ENCODE measurements around the gene TMTC4. TPM values are rescaled to one million over a fixed set of nuclear protein-coding genes. Genes with fewer than 3 reads are reported as not detected.

Gene TMTC4
- total RNA-seq, 4 donors from 2014 or later: 8.8 to 13.2 (median 11.1) TPM

DNA sequence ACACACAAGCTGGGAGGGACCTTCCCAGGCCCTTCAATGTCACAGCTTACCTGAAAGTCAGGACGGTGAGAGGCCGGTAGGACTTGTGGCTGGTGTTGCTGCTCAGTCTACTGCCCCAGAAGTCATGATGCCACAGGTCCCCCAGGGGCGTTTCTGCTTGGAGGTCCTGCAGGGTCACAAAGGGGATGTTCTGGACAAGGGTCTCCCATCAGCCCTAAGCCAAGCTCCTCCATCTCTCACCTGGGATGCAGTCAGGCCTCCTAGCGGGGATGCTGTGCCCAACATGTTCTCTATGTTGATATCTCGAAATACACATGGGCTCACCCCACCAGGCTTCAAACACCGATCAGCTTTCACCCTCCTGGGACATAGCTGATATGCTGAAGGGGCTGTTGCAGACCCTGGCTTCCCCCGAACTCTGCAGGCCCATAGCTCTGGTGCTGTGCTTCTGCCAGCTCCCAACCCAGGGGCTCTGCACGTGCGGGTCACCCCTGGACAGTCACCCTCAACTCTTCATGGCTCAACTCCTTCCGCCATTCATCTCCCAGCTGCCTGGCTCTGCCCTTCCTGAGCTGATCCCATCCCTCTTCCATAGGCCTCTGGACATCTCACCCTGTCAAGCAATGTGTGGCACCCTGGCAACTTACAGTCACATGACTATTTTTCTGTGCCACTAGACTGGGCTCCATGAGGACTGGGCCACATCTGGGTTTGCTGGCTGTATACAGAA is 10.3 kb downstream of the TMTC4 start:
- WGBS, 2 donors: 96 to 99% methylated on average over 10 of the region's 10 CpGs
- intact Hi-C loops (cut with DNase I; ENCODE audit: low total_unique reads): no loop called here
- no peak for TF ChIP-seq POLR2A (IDR thresholded peaks at IDR 0.05)
- TF ChIP-seq, protein P1, sequence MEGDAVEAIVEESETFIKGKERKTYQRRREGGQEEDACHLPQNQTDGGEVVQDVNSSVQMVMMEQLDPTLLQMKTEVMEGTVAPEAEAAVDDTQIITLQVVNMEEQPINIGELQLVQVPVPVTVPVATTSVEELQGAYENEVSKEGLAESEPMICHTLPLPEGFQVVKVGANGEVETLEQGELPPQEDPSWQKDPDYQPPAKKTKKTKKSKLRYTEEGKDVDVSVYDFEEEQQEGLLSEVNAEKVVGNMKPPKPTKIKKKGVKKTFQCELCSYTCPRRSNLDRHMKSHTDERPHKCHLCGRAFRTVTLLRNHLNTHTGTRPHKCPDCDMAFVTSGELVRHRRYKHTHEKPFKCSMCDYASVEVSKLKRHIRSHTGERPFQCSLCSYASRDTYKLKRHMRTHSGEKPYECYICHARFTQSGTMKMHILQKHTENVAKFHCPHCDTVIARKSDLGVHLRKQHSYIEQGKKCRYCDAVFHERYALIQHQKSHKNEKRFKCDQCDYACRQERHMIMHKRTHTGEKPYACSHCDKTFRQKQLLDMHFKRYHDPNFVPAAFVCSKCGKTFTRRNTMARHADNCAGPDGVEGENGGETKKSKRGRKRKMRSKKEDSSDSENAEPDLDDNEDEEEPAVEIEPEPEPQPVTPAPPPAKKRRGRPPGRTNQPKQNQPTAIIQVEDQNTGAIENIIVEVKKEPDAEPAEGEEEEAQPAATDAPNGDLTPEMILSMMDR (IDR thresholded peaks at IDR 0.05): no peak
- no peak for DNase-seq (ENCODE audit: low spot score in 2 of 2)
- no peak overlapping the region for H3K4me3 ChIP-seq (ENCODE audit: low read depth, poor library complexity, severe bottlenecking)

DNA sequence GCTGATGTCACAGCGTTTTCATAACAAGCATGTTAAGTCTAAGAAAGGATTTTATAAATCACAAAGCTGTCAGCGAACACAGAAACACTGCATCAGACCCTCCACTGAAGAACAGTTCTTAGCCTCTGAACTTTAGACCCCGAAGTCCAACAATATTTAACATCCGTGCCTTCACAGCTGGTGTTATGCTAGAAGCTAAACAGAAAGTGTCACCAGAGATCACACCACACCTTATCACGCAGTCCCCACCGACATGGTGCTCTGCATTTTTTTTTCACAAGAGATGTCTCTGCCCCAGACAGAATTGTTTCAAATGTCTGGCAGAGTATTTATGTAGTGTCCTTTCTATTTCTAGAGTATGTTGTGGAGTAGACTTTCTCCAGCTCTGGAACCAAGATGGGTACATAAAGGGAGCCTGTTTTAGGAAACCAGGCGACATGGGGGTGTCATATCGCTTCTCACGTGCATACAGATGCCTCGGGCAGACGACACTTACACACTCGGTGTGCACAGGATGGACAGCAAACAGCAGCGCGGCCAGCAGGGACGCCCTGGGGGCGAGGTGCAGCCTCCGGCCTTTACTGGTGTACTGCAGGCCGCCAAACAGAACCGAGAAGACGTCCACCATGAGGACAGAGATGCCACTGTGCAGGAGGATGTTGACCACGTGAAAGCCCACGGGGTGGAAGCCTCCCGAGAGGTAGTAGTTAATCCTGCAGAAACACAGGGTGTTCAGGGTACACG is 12.0 kb downstream of the TMTC4 start:
- 86 to 92% methylated on average over 24 of the region's 24 CpGs for WGBS, 2 donors
- no peak for DNase-seq (ENCODE audit: low spot score in 2 of 2)

DNA sequence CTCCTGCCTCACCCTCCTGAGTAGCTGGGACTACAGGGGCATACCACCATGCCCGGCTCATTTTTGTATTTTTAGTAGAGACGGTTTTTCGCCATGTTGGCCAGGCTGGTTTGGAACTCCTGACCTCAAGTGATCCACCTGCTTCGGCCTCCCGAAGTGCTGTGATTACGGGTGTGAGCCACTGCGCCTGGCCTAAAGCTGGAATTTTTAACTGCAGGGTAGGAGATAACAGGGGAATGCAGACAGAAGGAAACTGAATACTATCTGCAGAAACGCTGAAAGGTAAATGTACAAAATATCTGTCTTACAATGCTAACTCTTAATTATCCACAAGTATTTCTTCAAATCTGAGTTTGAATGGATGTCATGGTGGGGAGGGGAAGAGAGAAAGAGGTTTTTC is 13.8 kb downstream of the TMTC4 start:
- TF ChIP-seq, protein P1 (IDR thresholded peaks at IDR 0.05): no peak
- TF ChIP-seq POLR2A (IDR thresholded peaks at IDR 0.05): no peak
- H3K4me3 ChIP-seq (ENCODE audit: low read depth, poor library complexity, severe bottlenecking): no peak overlapping the region
- DNase-seq (ENCODE audit: low spot score in 2 of 2): no peak
- intact Hi-C loops (cut with DNase I; ENCODE audit: low total_unique reads): no loop called here
- 84 to 97% methylated on average over 8 of the region's 8 CpGs for whole genome bisulfite sequencing, 2 donors

More for the DNA sequence above, 12.0 kb downstream of the TMTC4 start:
- intact Hi-C loops (cut with DNase I; ENCODE audit: low total_unique reads): no loop called here
- no peak for TF ChIP-seq POLR2A (IDR thresholded peaks at IDR 0.05)
- TF ChIP-seq, protein P1 (IDR thresholded peaks at IDR 0.05): no peak
- H3K4me3 ChIP-seq (ENCODE audit: low read depth, poor library complexity, severe bottlenecking): no peak overlapping the region

DNA sequence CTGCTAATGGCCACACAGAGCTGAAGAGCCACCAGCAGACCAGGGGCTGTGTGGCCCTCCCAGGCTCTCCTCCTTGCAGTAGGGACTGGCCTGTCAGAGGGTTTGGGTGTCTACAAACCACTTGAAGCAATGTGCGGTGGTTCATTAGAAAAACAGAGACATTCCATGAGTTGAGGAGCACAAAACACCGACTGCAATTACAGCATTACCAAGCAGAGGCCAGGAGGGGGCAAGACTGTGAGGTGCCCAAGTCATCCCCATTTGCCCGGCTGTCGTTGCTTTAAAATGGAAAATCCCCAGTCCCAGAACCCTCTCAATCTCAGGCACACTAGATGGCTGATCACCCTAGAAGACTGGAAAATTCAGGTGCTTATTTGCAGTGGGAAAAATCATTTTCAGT is 15.0 kb downstream of the TMTC4 start:
- no peak overlapping the region for H3K4me3 ChIP-seq (ENCODE audit: low read depth, poor library complexity, severe bottlenecking)
- intact Hi-C loops (cut with DNase I; ENCODE audit: low total_unique reads): no loop called here
- TF ChIP-seq POLR2A (IDR thresholded peaks at IDR 0.05): no peak
- TF ChIP-seq, protein P1 (IDR thresholded peaks at IDR 0.05): no peak
- WGBS, 2 donors: 93% methylated on average over 4 of the region's 4 CpGs
- no peak for DNase-seq (ENCODE audit: low spot score in 2 of 2)

DNA sequence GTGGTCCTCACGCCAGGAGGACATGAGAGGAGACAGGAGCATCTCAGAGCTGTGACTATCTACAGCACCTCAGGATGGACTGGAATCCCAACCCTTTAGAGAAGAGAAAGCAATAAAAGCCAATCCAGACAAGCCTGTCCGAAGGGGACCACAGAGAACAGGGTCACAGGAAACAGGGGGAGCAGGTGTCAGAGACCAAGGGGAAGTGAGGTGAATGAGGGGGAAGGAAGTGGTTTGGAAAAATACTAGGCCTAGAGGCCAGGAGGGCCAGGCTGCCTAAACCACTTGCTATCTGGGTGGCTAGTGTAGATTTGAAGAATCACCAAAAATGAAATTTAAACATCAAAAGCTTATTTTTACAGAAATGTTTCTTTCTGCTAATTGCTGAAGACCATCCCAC is 16.2 kb downstream of the TMTC4 start:
- no peak for TF ChIP-seq POLR2A (IDR thresholded peaks at IDR 0.05)
- TF ChIP-seq, protein P1 (IDR thresholded peaks at IDR 0.05): no peak
- WGBS, 2 donors: 40 to 70% methylated on average over 2 of the region's 2 CpGs

More for the DNA sequence above, 16.2 kb downstream of the TMTC4 start:
- no peak for DNase-seq (ENCODE audit: low spot score in 2 of 2)
- intact Hi-C loops (cut with DNase I; ENCODE audit: low total_unique reads): no loop called here
- no peak overlapping the region for H3K4me3 ChIP-seq (ENCODE audit: low read depth, poor library complexity, severe bottlenecking)
